Measurements from ENCODE around the gene PDIA4. TPM values are rescaled to one million over a fixed set of nuclear protein-coding genes. Genes with fewer than 3 reads are reported as not detected.
A peak's percentile ranks its signal among the peaks of the same experiment; 100 is the strongest.
"Not testable (repeated sequence)": the region's sequence is repeated elsewhere in the genome, so short reads cannot be mapped to it uniquely, and the experiment has no call there.

Gene PDIA4
- total RNA-seq, 1 experiment from 2014 or later = 327 TPM

- no peak for DNase-seq (ENCODE audit: low spot score)
Measured at GRCh38 chr7:149003560-149004305, 24.6 kb downstream of the PDIA4 start.

GRCh38 chr7:149003018-149003417, 25.3 kb downstream of the PDIA4 start:
- DNase-seq (ENCODE audit: low spot score) = no peak

GRCh38 chr7:149002604-149003003, 25.7 kb downstream of the PDIA4 start:
- no peak for DNase-seq (ENCODE audit: low spot score)

GRCh38 chr7:149001427-149002068, 26.8 kb downstream of the PDIA4 start:
- no peak for DNase-seq (ENCODE audit: low spot score)

GRCh38 chr7:149000961-149001360, 27.3 kb downstream of the PDIA4 start:
- DNase-seq (ENCODE audit: low spot score) = no peak

GRCh38 chr7:148999192-148999591, 29.1 kb downstream of the PDIA4 start:
- no peak for DNase-seq (ENCODE audit: low spot score)

GRCh38 chr7:148997497-148997896, 30.8 kb downstream of the PDIA4 start:
- no peak for DNase-seq (ENCODE audit: low spot score)

GRCh38 chr7:148994576-148994975, 33.7 kb downstream of the PDIA4 start:
- no peak for DNase-seq (ENCODE audit: low spot score)

- DNase-seq (ENCODE audit: low spot score) = no peak
Measured at GRCh38 chr7:148993193-148993592, 35.1 kb downstream of the PDIA4 start.

GRCh38 chr7:148991536-148991935, 36.8 kb downstream of the PDIA4 start:
- no peak for DNase-seq (ENCODE audit: low spot score)

- DNase-seq (ENCODE audit: low spot score) = peak; percentile 66
Measured at GRCh38 chr7:148987751-148988512, 40.4 kb downstream of the PDIA4 start.

GRCh38 chr7:148987010-148987750, 41.1 kb downstream of the PDIA4 start:
- DNase-seq (ENCODE audit: low spot score) = peak; percentile 99

GRCh38 chr7:148986742-148987009, 41.6 kb downstream of the PDIA4 start:
- no peak for DNase-seq (ENCODE audit: low spot score)

GRCh38 chr7:148983200-148984146, 44.8 kb downstream of the PDIA4 start:
- peak; percentile 93 for DNase-seq (ENCODE audit: low spot score)

- peak; percentile 47 for DNase-seq (ENCODE audit: low spot score)
Measured at GRCh38 chr7:148982654-148983199, 45.6 kb downstream of the PDIA4 start.

- DNase-seq (ENCODE audit: low spot score) = no peak
Measured at GRCh38 chr7:148979827-148980226, 48.5 kb downstream of the PDIA4 start.

- DNase-seq (ENCODE audit: low spot score) = not testable (repeated sequence)
Measured at GRCh38 chr7:148979072-148979471, 49.2 kb downstream of the PDIA4 start.

GRCh38 chr7:148978091-148978490, 50.2 kb downstream of the PDIA4 start:
- DNase-seq (ENCODE audit: low spot score) = no peak

- no peak for DNase-seq (ENCODE audit: low spot score)
Measured at GRCh38 chr7:148975896-148976295, 52.4 kb downstream of the PDIA4 start.

- no peak for DNase-seq (ENCODE audit: low spot score)
Measured at GRCh38 chr7:148973256-148973655, 55.0 kb downstream of the PDIA4 start.

- DNase-seq (ENCODE audit: low spot score) = no peak
Measured at GRCh38 chr7:148972375-148972774, 55.9 kb downstream of the PDIA4 start.
